Measurements from ENCODE around the gene SIRT7.

Gene SIRT7

GRCh38 chr17:81904600-81905423 is 13.2 kb downstream of the SIRT7 start:
- DNase-seq, result no peak

DNA sequence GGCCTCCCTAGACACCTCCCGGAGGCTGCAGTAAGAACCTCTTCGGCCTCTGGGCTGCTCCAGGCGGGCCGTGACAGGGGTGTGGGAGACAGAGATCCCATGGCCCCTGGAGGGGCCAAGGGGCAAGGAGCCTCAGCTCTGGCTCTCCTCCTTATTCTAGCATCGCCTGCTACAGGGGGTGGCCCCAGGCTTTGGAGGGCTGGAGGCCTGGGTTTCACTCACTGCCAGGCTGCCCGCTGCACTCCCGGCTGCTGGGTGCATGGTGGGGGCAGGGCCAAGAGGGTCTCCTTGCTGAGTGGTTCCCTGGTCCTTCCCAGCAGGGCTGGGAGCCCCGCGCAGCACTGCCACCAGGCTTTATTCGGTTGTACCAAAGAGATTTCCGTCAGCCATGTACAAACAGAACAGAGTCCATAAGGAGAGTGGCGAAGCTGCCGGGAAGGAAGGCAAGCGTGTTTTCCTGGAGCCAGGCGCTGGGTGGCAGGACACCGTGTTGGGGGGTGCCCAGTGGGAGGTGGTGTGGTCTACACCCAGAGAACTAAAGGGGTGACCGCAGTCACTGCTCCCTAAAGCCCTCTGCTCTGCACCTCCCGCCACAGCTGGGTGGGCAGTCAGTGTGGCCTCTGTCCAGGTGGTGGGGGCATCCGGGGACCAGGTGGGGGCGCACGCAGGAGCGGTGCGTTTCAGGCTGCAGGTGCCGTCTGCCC is 13.9 kb downstream of the SIRT7 start:
- no peak for DNase-seq

GRCh38 chr17:81903415-81903831 is 14.6 kb downstream of the SIRT7 start:
- DNase-seq, result no peak

DNA sequence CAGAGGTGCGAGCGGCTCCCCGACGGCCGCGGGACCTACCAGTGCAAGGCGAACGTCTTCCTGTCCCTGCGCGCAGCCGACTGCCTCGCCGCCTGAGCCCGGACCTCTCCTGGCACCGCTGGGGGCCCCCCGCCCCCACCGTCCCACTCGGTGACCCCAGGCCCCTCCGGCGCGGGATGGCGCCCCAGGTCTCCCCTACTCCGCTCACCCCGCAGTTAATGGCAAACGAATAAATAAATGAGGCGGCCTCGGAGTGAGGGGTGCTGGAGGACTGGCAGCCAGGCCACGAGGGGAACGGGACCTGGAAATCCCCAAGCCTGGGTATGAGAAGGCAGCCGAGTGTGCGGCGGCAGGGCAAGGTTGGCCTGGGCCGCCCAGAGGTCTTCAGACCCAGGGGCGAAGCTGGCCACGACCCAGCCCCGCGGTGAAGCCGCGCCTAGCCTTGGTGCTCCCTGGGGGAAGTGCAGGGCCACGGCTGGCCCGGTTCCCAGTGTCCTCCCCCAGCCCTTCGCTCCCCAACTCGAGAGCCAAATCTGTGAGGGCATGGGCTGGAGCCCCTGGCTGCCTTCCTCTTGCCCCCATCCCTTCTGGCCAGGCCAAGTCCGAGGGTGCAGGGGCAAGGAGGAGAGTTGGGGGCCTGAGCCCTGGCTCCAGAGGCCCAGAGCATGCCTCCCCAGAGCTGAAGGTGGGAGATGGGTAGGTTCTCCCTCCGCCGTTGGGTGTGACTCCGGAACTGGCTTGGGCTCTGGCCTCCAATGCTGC is 15.1 kb downstream of the SIRT7 start:
- DNase-seq, result no peak

DNA sequence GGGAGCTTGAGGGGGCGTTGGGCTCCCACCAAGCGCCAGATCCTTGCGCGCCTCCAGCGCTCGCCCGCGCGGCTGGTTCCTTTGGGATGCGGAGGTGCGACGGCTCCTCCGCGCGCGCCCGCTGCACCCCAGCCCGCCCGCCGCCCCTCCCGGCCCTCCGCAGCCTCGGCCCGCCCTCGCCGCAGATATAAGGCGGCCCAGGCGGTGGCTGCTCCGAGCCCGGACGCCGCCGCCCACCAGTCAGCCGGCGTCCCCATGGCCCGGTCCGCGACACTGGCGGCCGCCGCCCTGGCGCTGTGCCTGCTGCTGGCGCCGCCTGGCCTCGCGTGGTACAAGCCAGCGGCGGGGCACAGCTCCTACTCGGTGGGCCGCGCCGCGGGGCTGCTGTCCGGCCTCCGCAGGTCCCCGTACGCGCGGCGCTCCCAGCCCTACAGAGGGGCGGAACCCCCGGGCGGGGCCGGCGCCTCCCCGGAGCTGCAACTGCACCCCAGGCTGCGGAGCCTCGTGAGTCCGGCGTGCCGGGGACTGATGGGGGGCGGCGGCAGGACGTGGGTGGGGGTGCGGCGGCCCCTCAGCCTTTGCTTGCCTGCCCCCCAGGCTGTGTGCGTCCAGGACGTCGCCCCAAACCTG is 15.8 kb downstream of the SIRT7 start, which contains the start of gene NPB:
Gene NPB (plus strand): TSS at position 216 of the 630 bp plus-strand sequence. CDS start 40 bp downstream, at position 256.
- DNase-seq, result no peak

DNA sequence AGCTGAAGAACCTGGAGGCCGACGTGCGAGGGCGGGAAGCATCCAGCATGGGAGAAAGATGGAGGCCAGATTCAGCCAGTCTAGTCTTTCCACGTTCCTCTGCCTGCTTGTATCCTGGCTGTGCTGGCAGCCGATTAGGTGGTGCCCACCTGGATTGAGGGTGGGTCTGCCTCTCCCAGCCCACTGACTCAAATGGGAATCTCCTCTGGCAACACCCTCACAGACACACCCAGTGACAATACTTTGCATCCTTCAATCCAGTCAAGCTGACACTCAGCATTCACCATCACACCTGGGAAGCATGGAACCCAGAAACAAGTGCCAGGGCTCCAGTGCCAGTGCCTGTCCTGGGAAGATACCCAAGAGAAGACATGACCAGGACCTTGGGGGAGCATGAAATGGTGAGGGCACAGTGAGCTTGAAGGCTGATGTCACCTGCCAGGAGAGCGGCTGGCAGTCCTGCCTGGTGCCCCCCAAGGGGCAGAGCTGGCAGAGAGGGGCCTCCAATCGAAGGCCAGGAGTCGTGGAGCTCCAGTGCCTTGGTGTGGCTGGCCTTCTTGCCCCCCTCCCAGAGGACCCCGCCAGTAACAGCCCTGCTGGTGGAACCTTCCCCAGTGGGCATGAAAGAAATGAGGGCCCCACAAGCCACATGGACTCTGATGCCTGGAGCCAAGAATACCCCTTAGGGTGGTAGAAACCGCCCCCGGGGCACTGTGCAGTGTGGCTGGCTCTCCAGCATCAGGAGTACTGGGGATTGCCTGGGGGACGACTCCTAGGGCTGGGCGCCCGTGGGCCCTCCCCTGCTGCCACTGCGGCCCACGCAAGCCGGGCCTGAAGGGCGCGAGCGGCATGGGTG is 16.6 kb downstream of the SIRT7 start:
- DNase-seq, result no peak

GRCh38 chr17:81900181-81900820 is 17.7 kb downstream of the SIRT7 start:
- DNase-seq, result no peak

GRCh38 chr17:81899514-81900166 is 18.3 kb downstream of the SIRT7 start:
- DNase-seq, result no peak

GRCh38 chr17:81898885-81899284 is 19.1 kb downstream of the SIRT7 start:
- no peak for DNase-seq

DNA sequence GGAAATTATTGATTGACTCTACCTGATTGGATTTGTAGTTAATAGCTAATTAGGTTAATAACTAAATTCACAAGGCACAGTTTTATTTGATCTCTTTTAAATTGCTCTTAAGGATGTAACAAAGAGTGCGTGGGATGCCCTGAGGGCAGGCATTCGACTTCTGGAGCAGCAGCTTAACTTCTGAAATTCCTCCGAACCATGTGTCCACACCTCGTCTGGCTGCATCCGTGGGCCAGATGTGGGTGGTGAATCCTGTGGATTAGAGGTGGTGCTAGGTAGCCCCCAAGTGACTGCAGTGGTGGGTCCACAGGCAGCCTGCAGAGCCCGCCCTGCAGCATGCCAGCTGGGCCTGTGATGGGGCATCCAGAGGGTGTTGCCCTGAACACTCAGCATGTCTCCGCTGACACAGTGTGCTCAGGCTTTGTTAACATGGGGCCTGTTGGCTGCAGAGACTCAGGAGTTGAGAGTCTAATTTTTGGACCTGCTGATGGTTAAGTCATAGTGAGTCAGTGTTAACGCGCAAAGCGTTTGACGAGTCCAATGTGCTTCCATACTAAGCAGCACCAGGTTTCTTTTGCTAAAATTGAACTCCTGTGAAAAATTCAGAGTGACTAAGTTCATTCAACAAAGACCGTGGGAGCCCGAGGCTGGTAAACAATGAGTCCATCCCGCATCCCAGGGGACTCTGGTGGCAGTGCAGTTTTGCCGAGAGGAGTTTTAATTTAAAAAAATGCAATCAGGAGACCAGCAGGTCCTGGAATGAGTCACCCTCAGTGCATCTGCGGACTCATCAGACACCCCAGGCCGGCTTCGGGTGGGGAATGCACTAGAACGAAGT is 19.7 kb downstream of the SIRT7 start:
- DNase-seq, result no peak

DNA sequence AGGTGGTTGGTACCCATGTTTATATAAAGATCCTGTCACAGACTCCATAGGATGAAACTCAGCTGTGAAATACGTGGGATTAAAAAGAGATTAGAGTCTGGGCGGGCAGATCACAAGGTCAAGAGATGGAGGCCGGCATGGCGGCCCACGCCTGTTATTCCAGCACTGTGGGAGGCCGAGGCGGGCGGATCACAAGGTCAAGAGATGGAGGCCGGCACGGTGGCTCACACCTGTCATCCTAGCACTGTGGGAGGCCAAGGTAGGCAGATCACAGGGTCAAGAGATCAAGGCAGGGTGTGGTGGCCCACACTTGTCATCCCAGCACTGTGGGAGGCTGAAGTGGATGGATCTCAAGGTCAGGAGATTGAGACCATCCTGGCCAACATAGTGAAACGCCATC is 22.6 kb downstream of the SIRT7 start:
- no peak for DNase-seq

DNA sequence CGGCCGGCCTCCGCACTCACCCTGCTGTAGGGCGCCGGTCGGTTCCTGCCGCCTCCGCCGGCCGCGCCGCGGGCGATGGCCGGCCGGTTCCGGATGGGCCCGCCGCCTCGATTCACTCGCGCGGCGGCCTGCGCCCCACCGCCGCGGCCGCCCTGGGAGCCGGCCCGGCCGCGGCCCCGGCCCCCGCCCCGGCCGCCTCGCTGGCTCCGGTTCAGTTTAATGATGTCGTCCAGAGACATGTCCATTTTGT is 26.7 kb downstream of the SIRT7 start:
- DNase-seq, result no peak

- no peak for DNase-seq
Measured at GRCh38 chr17:81890447-81891302, 27.3 kb downstream of the SIRT7 start.

GRCh38 chr17:81889602-81890001 is 28.4 kb downstream of the SIRT7 start:
- DNase-seq, result no peak

DNA sequence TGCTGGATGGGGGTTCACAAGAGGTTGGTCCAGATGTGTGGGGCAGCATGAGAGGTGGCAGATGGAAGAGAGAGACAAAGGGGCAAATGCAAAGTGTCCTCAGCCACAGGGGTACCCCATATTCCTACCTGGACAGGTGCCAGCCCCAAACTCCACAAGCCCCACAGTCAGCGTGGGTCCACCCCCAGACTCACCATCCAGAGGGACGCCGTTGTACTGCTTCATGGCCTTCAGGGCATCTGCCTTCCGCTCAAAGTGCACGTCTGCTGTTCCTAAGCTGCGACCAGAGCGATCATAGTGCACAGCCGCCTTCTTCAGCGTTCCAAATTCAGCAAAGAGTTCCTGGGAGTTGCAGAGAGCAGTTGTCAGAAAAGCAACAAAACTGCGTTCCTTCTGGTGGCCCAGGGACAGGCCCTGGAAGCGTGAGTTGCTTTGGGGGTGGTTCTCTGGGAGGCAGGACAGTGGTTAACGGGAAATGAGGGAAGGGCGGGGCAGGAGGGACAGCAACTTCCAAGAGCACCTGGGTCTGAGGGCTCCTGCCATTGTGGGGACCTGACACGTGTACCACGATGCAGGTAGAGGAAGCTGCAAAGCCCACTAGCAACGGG is 28.9 kb downstream of the SIRT7 start:
- DNase-seq, result no peak

DNA sequence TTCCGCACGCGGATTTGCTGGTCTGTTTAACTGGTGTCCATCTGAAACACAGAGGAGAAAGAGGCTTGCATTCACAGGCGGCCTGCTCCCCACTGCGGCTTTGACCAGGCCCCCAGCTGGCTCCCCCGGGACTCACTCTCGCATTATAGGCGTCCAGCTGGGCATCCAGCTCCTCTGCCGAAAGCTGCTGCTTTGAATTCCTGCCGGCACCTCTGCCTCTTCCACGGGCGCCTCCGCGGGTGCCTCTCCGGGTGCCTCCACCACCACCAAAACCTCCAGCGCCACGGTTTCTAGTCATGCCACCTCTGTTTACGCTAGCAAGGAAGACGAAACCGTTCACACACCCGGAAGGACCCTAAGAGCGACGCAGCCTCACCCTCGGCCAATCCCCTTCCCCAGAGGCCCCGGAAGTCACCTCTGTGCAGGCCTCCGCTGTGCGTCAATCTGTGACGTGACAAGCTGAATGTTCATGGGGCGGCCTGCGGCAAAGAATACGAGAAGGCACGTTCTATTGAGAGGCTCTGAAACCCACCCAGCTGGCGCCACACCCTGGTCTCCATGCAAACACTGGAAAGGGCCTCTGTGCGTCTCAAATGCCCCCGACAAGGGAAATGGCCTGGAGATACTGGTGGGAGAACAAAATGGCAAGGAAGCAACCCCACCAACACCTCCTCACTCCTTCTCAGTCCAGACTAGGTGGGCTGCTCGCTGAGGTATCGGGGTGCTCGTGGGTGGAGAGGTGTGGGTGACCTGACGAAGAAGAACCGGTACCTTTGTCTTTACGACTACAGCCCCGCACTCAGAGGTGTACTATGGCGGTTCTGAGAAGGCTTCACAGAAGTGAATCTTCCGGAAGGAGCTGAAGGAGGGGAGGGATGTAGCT is 29.6 kb downstream of the SIRT7 start:
- DNase-seq, result no peak

GRCh38 chr17:81885869-81886548 is 32.0 kb downstream of the SIRT7 start:
- DNase-seq, result no peak

Measured in bone marrow (tissue), 2 donors.